Measurements from ENCODE around the gene SLC5A10.
A peak's percentile ranks its signal among the peaks of the same experiment; 100 is the strongest.
"Not testable (repeated sequence)": the region's sequence is repeated elsewhere in the genome, so short reads cannot be mapped to it uniquely, and the experiment has no call there.

SLC5A10 gene

GRCh38 chr17:19017804-19018599, 66.0 kb downstream of the SLC5A10 start:
- no peak for DNase-seq (ENCODE audit: low spot score)

GRCh38 chr17:19018600-19018950, 66.6 kb downstream of the SLC5A10 start:
- DNase-seq (ENCODE audit: low spot score) = no peak

- no peak for DNase-seq (ENCODE audit: low spot score)
These were observed 67.3 kb downstream of the SLC5A10 start for GRCh38 chr17:19019041-19019941.

- no peak for DNase-seq (ENCODE audit: low spot score)
These were observed 68.1 kb downstream of the SLC5A10 start for GRCh38 chr17:19020016-19020415.

GRCh38 chr17:19021011-19021621, 69.2 kb downstream of the SLC5A10 start:
- DNase-seq (ENCODE audit: low spot score) = not testable (repeated sequence)

GRCh38 chr17:19021622-19022083, 69.7 kb downstream of the SLC5A10 start:
- no peak for DNase-seq (ENCODE audit: low spot score)

- no peak for DNase-seq (ENCODE audit: low spot score)
These were observed 70.2 kb downstream of the SLC5A10 start for GRCh38 chr17:19022128-19022527.

- no peak for DNase-seq (ENCODE audit: low spot score)
These were observed 70.8 kb downstream of the SLC5A10 start for GRCh38 chr17:19022747-19023146.

GRCh38 chr17:19023209-19023999, 71.4 kb downstream of the SLC5A10 start:
- DNase-seq (ENCODE audit: low spot score) = no peak

- peak; percentile 52 for DNase-seq (ENCODE audit: low spot score)
These were observed 72.4 kb downstream of the SLC5A10 start for GRCh38 chr17:19024101-19025078.

- DNase-seq (ENCODE audit: low spot score) = not testable (repeated sequence)
These were observed 76.7 kb downstream of the SLC5A10 start for GRCh38 chr17:19028671-19029070.

- not testable (repeated sequence) for DNase-seq (ENCODE audit: low spot score)
These were observed 77.8 kb downstream of the SLC5A10 start for GRCh38 chr17:19029740-19030139.

- DNase-seq (ENCODE audit: low spot score) = not testable (repeated sequence)
These were observed 78.9 kb downstream of the SLC5A10 start for GRCh38 chr17:19030771-19031449.

- not testable (repeated sequence) for DNase-seq (ENCODE audit: low spot score)
These were observed 79.8 kb downstream of the SLC5A10 start for GRCh38 chr17:19031729-19032128.

- DNase-seq (ENCODE audit: low spot score) = not testable (repeated sequence)
These were observed 80.5 kb downstream of the SLC5A10 start for GRCh38 chr17:19032377-19032988.

- DNase-seq (ENCODE audit: low spot score) = not testable (repeated sequence)
These were observed 84.2 kb downstream of the SLC5A10 start for GRCh38 chr17:19036186-19036585.

- DNase-seq (ENCODE audit: low spot score) = not testable (repeated sequence)
These were observed 85.6 kb downstream of the SLC5A10 start for GRCh38 chr17:19037547-19037946.

GRCh38 chr17:19038007-19038406, 86.0 kb downstream of the SLC5A10 start:
- DNase-seq (ENCODE audit: low spot score) = not testable (repeated sequence)

GRCh38 chr17:19038730-19039129, 86.8 kb downstream of the SLC5A10 start:
- DNase-seq (ENCODE audit: low spot score) = not testable (repeated sequence)
